Upper lobe of left lung (tissue), 4 donors: Measurements from ENCODE around the gene MBP.

Experiments
- CTCF ChIP-seq, 6 experiments: fragments of 450-650 bp in 4 of 6; fragments of 200-600 bp in 2 of 6; sonication (generic) in 2 of 6; IDR thresholded peaks; one replicate each; pipeline ENCODE4 v1.5.1; 2016 to 2019; ENCODE audit warnings: antibody characterized with exemption in 6 of 6
- POLR2AphosphoS5 ChIP-seq, 2 donors: sonication (generic); formaldehyde crosslinking; IDR thresholded peaks; one replicate each; pipeline ENCODE4 v1.5.1; 2017; ENCODE audit warnings: antibody characterized with exemption in 2 of 2

GRCh38 chr18:77090546-77091174 lies 41.9 kb downstream of the MBP start:
- TF ChIP-seq CTCF (IDR thresholded peaks at IDR 0.05) (no peak), POLR2AphosphoS5 (IDR thresholded peaks at IDR 0.05) (no peak)
